H1 (cell line): ENCODE data around the gene SF3B6. TPM values are rescaled to one million over a fixed set of nuclear protein-coding genes. Genes with fewer than 3 reads are reported as not detected.
A peak's percentile ranks its signal among the peaks of the same experiment; 100 is the strongest.

Experiments
- CTCF ChIA-PET: fragments of 300-600 bp; sonication (Branson Sonifier 250); formaldehyde crosslinking; loops from one replicate; lab custom pipeline; 2021; ENCODE audit not compliant: partially characterized antibody; lab: Charles Lee
- POLR2A ChIA-PET: fragments of 300-600 bp; sonication (Branson Sonifier 250); formaldehyde crosslinking; loops from one replicate; lab custom pipeline; 2021; ENCODE audit warnings: inconsistent platforms; ENCODE audit not compliant: partially characterized antibody; lab: Charles Lee
- DNase-seq, 2 experiments: peaks; one replicate each; pipeline versions ENCODE4 v3.0.0 to v3.0.0-alpha.2; 2010 to 2022; ENCODE audit warnings: low spot score in 2 of 2, low read depth in 1 of 2, mixed read lengths in 1 of 2
- FAIRE-seq: peaks from 2 replicates; lab custom pipeline; 2011; peaks lifted over from hg19 to GRCh38; lab: Jason Lieb, UNC
- H2AFZ ChIP-seq: 2 replicates; pipeline ENCODE4 v1.8.1; 2012; ENCODE audit warnings: low read length, inconsistent platforms
- H2AK5ac ChIP-seq: 2 replicates; pipeline ENCODE4 v1.6.1; 2013; ENCODE audit warnings: low read depth, low read length
- H2BK120ac ChIP-seq: replicated peaks from 2 replicates; pipeline ENCODE3; 2013; ENCODE audit warnings: low read depth, low read length, inconsistent platforms
- H2BK12ac ChIP-seq: 2 replicates; pipeline ENCODE4 v1.6.1; 2013; ENCODE audit warnings: low read depth, low read length
- H2BK15ac ChIP-seq: 2 replicates; pipeline ENCODE4 v1.6.1; 2013; ENCODE audit warnings: low read length
- H2BK20ac ChIP-seq: 2 replicates; pipeline ENCODE4 v1.6.1; 2013; ENCODE audit warnings: low read length
- H2BK5ac ChIP-seq: 2 replicates; pipeline ENCODE4 v1.6.1; 2013; ENCODE audit warnings: low read depth, low read length
- H3K14ac ChIP-seq: 2 replicates; pipeline ENCODE4 v1.6.1; 2013; ENCODE audit warnings: inconsistent platforms; ENCODE audit not compliant: insufficient read length
- H3K18ac ChIP-seq: 2 replicates; pipeline ENCODE4 v1.6.1; 2013; ENCODE audit warnings: low read length; ENCODE audit errors: extremely low read depth
- H3K23ac ChIP-seq: 2 replicates; pipeline ENCODE4 v1.6.1; 2013; ENCODE audit warnings: inconsistent platforms; ENCODE audit not compliant: insufficient read length
- H3K23me2 ChIP-seq: 2 replicates; pipeline ENCODE4 v1.6.1; 2013; ENCODE audit warnings: low read depth, low read length
- H3K27ac ChIP-seq: 2 replicates; pipeline ENCODE4 v1.6.1; 2011; ENCODE audit warnings: low read depth, low read length, inconsistent platforms
- H3K27me3 ChIP-seq, 4 experiments: replicated peaks in 1 of 4; 1 replicate in 1 of 4; 2 replicates in 3 of 4; pipeline versions ENCODE4 v1.6.1 to v1.8.1; 2011 to 2013; ENCODE audit warnings: low read length in 3 of 4, mild to moderate bottlenecking in 3 of 4, inconsistent platforms in 2 of 4, mixed read lengths in 2 of 4, moderate library complexity in 1 of 4; ENCODE audit not compliant: control insufficient read depth in 3 of 4, insufficient read depth in 3 of 4; ENCODE audit errors: extremely low read depth in 1 of 4
- H3K36me3 ChIP-seq, 4 experiments: 2 replicates each; pipeline versions ENCODE4 v1.6.1 to v1.8.1; 2011 to 2013; ENCODE audit warnings: mild to moderate bottlenecking in 4 of 4, low read length in 3 of 4, moderate library complexity in 2 of 4, control low read depth in 1 of 4, inconsistent platforms in 1 of 4; ENCODE audit not compliant: insufficient read depth in 4 of 4, control insufficient read depth in 2 of 4
- H3K4ac ChIP-seq: replicated peaks from 2 replicates; pipeline ENCODE3; 2013; ENCODE audit warnings: low read length, low read depth, mixed read lengths, inconsistent platforms; ENCODE audit not compliant: insufficient read length
- H3K4me1 ChIP-seq, 4 experiments: replicated peaks in 1 of 4; 1 replicate in 1 of 4; 2 replicates in 3 of 4; pipeline versions ENCODE4 v1.6.1 to v1.8.1; 2011 to 2013; ENCODE audit warnings: low read length in 3 of 4, inconsistent platforms in 2 of 4, mixed read lengths in 1 of 4; ENCODE audit not compliant: insufficient read depth in 4 of 4, control insufficient read depth in 3 of 4
- H3K4me2 ChIP-seq, 2 experiments: 2 replicates each; pipeline versions ENCODE4 v1.6.1 to v1.8.1; 2011 to 2013; ENCODE audit warnings: low read depth in 2 of 2, low read length in 2 of 2, control low read depth in 1 of 2, inconsistent platforms in 1 of 2, mild to moderate bottlenecking in 1 of 2; ENCODE audit not compliant: insufficient read depth in 1 of 2
- H3K4me3 ChIP-seq, 4 experiments: fragments of 200-600, 300-600 bp in 1 of 4; sonication (generic), shearing (Covaris generic), sonication (Bioruptor Twin) in 1 of 4; 2 replicates each; pipeline versions ENCODE4 v1.5.1 to v1.8.1; 2011 to 2016; ENCODE audit warnings: low read length in 4 of 4, low read depth in 3 of 4, control low read depth in 2 of 4, inconsistent platforms in 2 of 4, mild to moderate bottlenecking in 2 of 4, mixed read lengths in 1 of 4, moderate library complexity in 1 of 4; ENCODE audit not compliant: insufficient read depth in 2 of 4; ENCODE audit errors: extremely low read depth in 1 of 4
- H3K56ac ChIP-seq: replicated peaks from 2 replicates; pipeline ENCODE3; 2013; ENCODE audit warnings: low read depth, mild to moderate bottlenecking, mixed read lengths, low read length, inconsistent platforms; ENCODE audit not compliant: insufficient read length
- H3K79me1 ChIP-seq: 2 replicates; pipeline ENCODE4 v1.6.1; 2013; ENCODE audit warnings: low read depth, low read length, control low read depth
- H3K79me2 ChIP-seq, 2 experiments: 2 replicates each; pipeline versions ENCODE4 v1.6.1 to v1.8.1; 2012 to 2013; ENCODE audit warnings: low read length in 2 of 2, mild to moderate bottlenecking in 2 of 2, inconsistent platforms in 1 of 2; ENCODE audit not compliant: insufficient read depth in 2 of 2, control insufficient read depth in 1 of 2
- H3K9ac ChIP-seq, 4 experiments: replicated peaks in 1 of 4; 1 replicate in 1 of 4; 2 replicates in 3 of 4; pipeline versions ENCODE4 v1.6.1 to v1.8.1; 2011 to 2013; ENCODE audit warnings: low read depth in 3 of 4, low read length in 3 of 4, control low read depth in 2 of 4, mild to moderate bottlenecking in 2 of 4, moderate library complexity in 2 of 4, inconsistent platforms in 1 of 4; ENCODE audit errors: extremely low read depth in 1 of 4
- H3K9me3 ChIP-seq, 2 experiments: 2 replicates each; pipeline versions ENCODE4 v1.6.1 to v1.8.1; 2012 to 2013; ENCODE audit warnings: mild to moderate bottlenecking in 2 of 2, moderate library complexity in 2 of 2, control low read depth in 1 of 2, inconsistent platforms in 1 of 2, low read depth in 1 of 2, low read length in 1 of 2, mixed read lengths in 1 of 2; ENCODE audit not compliant: insufficient read depth in 2 of 2
- H4K20me1 ChIP-seq, 2 experiments: replicated peaks in 1 of 2; 2 replicates each; pipeline versions ENCODE3 to v1.8.1; 2011 to 2013; ENCODE audit warnings: inconsistent platforms in 2 of 2, low read length in 2 of 2, mild to moderate bottlenecking in 1 of 2; ENCODE audit not compliant: insufficient read depth in 2 of 2, control insufficient read depth in 1 of 2
- H4K5ac ChIP-seq: 2 replicates; pipeline ENCODE4 v1.6.1; 2013; ENCODE audit warnings: low read length, low read depth, mixed read lengths, inconsistent platforms; ENCODE audit not compliant: insufficient read length
- H4K8ac ChIP-seq: 2 replicates; pipeline ENCODE4 v1.8.0; 2013; ENCODE audit warnings: mild to moderate bottlenecking, moderate library complexity, low read length, inconsistent platforms; ENCODE audit not compliant: insufficient read depth; ENCODE audit errors: extremely low read depth
- H4K91ac ChIP-seq: replicated peaks from 2 replicates; pipeline ENCODE3; 2013; ENCODE audit warnings: low read length, mixed read lengths, inconsistent platforms; ENCODE audit not compliant: insufficient read length
- CTCF ChIP-seq, 3 experiments: IDR thresholded peaks; 1 replicate in 2 of 3; 2 replicates in 1 of 3; pipeline versions ENCODE4 v1.5.1 to v1.6.1; 2011; ENCODE audit warnings: low read length in 3 of 3, mild to moderate bottlenecking in 3 of 3, inconsistent platforms in 2 of 3, low read depth in 1 of 3, moderate library complexity in 1 of 3; ENCODE audit not compliant: insufficient read depth in 1 of 3; ENCODE audit errors: control extremely low read depth in 1 of 3
- E2F6 ChIP-seq: IDR thresholded peaks from 2 replicates; pipeline ENCODE4 v1.6.1; 2012; ENCODE audit warnings: inconsistent platforms
- EZH2 ChIP-seq: fragments of 200-600 bp; sonication (generic); IDR thresholded peaks from 2 replicates; pipeline ENCODE4 v1.7.1; 2012; ENCODE audit warnings: low read depth, mild to moderate bottlenecking, moderate library complexity, low read length, inconsistent platforms; ENCODE audit not compliant: severe bottlenecking
- FOSL1 ChIP-seq: IDR thresholded peaks from 2 replicates; pipeline ENCODE4 v1.6.1; 2011; ENCODE audit warnings: mild to moderate bottlenecking, low read depth, low read length, moderate library complexity; ENCODE audit not compliant: insufficient read depth
- GABPA ChIP-seq: IDR thresholded peaks from 2 replicates; pipeline ENCODE4 v1.6.1; 2011; ENCODE audit warnings: mild to moderate bottlenecking, low read length, moderate library complexity, borderline replicate concordance; ENCODE audit not compliant: insufficient read depth
- RFX5 ChIP-seq: IDR thresholded peaks from 2 replicates; pipeline ENCODE4 v1.6.1; 2011; ENCODE audit warnings: low read depth, low read length, improper control_type of control experiment, borderline replicate concordance
- RXRA ChIP-seq: IDR thresholded peaks from 2 replicates; pipeline ENCODE4 v1.6.1; 2011; ENCODE audit warnings: low read depth, mild to moderate bottlenecking, low read length, moderate library complexity; ENCODE audit not compliant: insufficient read depth
- SP4 ChIP-seq: IDR thresholded peaks from 2 replicates; pipeline ENCODE4 v1.6.1; 2012; ENCODE audit warnings: low read length, inconsistent platforms
- WGBS, 2 experiments: shearing (Covaris generic) in 1 of 2; methylation state at CpG; one replicate each; pipeline versions ENCODE4 v1.1.6 to v1.1.7; 2013 to 2015; ENCODE audit warnings: low lambda C conversion rate in 2 of 2, mixed read lengths in 2 of 2, inconsistent platforms in 1 of 2, low coverage in 1 of 2, missing lambda C conversion rate in 1 of 2; ENCODE audit not compliant: insufficient replicate concordance in 2 of 2, insufficient coverage in 1 of 2, insufficient read length in 1 of 2; ENCODE audit errors: extremely low coverage in 1 of 2, missing lambda C conversion rate in 1 of 2; 5-methylcytosine and 5-hydroxymethylcytosine counted together
- polyA plus RNA-seq, 7 experiments: library from polyadenylated mRNA; depleted of rRNA in 3 of 7; stranded (reverse) in 5 of 7; unstranded in 2 of 7; fragments of >200 nt in 5 of 7; fragments of 200-250 nt in 2 of 7; gene quantifications; 1 replicate in 5 of 7; 2 replicates in 1 of 7; 4 replicates in 1 of 7; pipeline versions ENCODE4 v1.2.1 to v1.2.3, GENCODE V29; 2011 to 2013; ENCODE audit warnings: missing spikeins in 2 of 7, mixed read lengths in 2 of 7
- total RNA-seq: library from RNA; stranded (reverse); fragmentation: NEBNext Ultra II Directional; extraction: Animal tissue kit (Norgen Biotek cat#: 25700); gene quantifications from 2 replicates; pipeline ENCODE4 v1.2.1, GENCODE V29; 2021

SF3B6 gene
- total and polyA plus RNA-seq, 2 of the 8 experiments (the other 6 are each of a cell fraction or from before 2014, with no cell fraction given), result 126 to 155 TPM

DNA sequence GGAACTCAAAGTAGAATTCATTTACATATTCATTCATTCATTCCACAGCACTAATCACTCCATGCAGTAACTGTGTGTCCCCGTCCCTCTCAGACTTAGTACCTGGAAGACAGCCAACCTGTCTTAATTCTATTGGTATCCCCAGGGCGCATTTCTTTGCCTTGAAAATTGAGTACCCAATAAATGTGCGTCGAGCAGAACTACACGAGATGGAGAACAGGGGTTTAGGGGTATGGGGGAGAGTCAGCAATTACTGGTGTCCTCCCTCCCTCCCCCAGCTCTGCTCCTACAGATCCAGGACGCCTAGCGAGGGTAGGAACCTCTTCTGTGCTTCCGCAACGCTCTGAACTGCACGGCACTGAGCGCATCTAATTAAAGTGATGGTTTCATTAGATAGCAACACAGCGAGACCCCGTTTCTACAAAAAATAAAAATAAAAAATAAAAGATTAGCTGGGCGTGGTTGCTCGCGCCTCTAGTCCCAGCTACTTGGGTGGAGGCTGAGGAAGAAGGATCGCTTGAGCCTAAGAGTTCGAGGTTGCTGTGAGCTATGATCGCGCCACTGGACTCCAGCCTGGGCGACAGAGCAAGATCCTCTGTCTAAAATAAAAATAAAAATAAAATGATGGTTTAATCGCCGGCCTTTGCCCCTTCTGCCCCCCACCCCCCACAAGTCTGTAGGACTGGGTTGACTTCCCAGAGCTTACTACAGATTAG lies 27.2 kb downstream of the SF3B6 start:
- H3K23ac ChIP-seq, result no peak overlapping the region
- 0 out of 8 replicates have a peak, but pooled peaks cover 0 to 2% (median 0%) of the 10 kb centered on the region in 4 experiments for H3K36me3 ChIP-seq
- no peak overlapping the region for H4K8ac ChIP-seq
- no peak overlapping the region for H2AFZ ChIP-seq
- H3K18ac ChIP-seq, result no peak overlapping the region
- H2BK5ac ChIP-seq, result no peak overlapping the region
- no peak overlapping the region for H2AK5ac ChIP-seq
- FAIRE-seq, result no peak
- DNase-seq, result no peak
- H3K4ac ChIP-seq, result no peak overlapping the region
- peaks cover 0 to 31% of the 10 kb centered on the region in 2 experiments; a peak in 3 of 4 replicates for H3K79me2 ChIP-seq
- WGBS, 2 experiments, result 54% methylated on average over 23 of the region's 23 CpGs; no CpG with 5 or more reads in 1 of the 2 experiments
- H3K79me1 ChIP-seq, result peaks cover 2% of the 10 kb centered on the region; the same call in 1 of the 2 replicates
- H3K4me3 ChIP-seq, result peak overlapping the region; percentile 78 to 95 (median 83); a peak in 7 of 8 replicates
- H3K27me3 ChIP-seq, result no peaks in the 10 kb centered on the region
- ChIA-PET POLR2A (interaction anchor here (0.8 to 3.1 kb wide), 7 partner anchors 17 to 122 kb away, joined by 3 to 22 read pairs (median 3); partner anchors contain the start of genes ATAD2B, SF3B6 and TP53I3), CTCF (interaction anchor here (0.6 to 4.8 kb wide), 2 partner anchors 11 to 115 kb away, joined by 3 to 23 read pairs; no protein-coding TSS in a partner anchor)
- no peak overlapping the region for H3K56ac ChIP-seq
- peaks cover 5 to 12% (median 6%) of the 10 kb centered on the region in 4 experiments; a peak in 5 of 7 replicates for H3K4me1 ChIP-seq
- no peak overlapping the region for H2BK20ac ChIP-seq
- H3K23me2 ChIP-seq, result peaks cover 5% of the 10 kb centered on the region; the same call in 1 of the 2 replicates
- H4K91ac ChIP-seq, result no peak overlapping the region
- H3K4me2 ChIP-seq, result peak overlapping the region; percentile 88 to 91
- H3K27ac ChIP-seq, result no peak overlapping the region
- no peak overlapping the region for H4K5ac ChIP-seq
- peak overlapping the region in 1 of 4 experiments; percentile 51; a peak in 1 of 7 replicates for H3K9ac ChIP-seq
- peaks cover 0 to 3% of the 10 kb centered on the region in 2 experiments for H4K20me1 ChIP-seq
- no peak overlapping the region for H3K14ac ChIP-seq
- H2BK120ac ChIP-seq, result no peak overlapping the region
- H3K9me3 ChIP-seq, result no peaks in the 10 kb centered on the region
- H2BK15ac ChIP-seq, result no peak overlapping the region
- H2BK12ac ChIP-seq, result no peak overlapping the region
- TF ChIP-seq RXRA, result no peak
- no peak for TF ChIP-seq SP4
- no peak for TF ChIP-seq EZH2
- TF ChIP-seq CTCF (IDR thresholded peaks at IDR 0.05; ENCODE audit: control extremely low read depth in 1 of 3, insufficient read depth in 1 of 3, low read depth in 1 of 3, low read length in 3 of 3), result no peak
- no peak for TF ChIP-seq E2F6
- no peak for TF ChIP-seq RFX5
- TF ChIP-seq FOSL1, result no peak
- TF ChIP-seq GABPA, result no peak
